ENCODE measurements around the gene ZSCAN20. TPM values are rescaled to one million over a fixed set of nuclear protein-coding genes. Genes with fewer than 3 reads are reported as not detected.

The ZSCAN20 gene
- total RNA-seq, 6 experiments from 2014 or later: 0.81 to 2.7 (median 1.4) TPM

Other genes starting within 250 kb of the ZSCAN20 start
- gene ZNF362, start 216.2 kb upstream of the ZSCAN20 start, total RNA-seq: 1 to 10 TPM; 3.4 to 8.4 (median 7.0) TPM
- not detected for gene A3GALT2, start 151.5 kb upstream of the ZSCAN20 start, total RNA-seq
- gene PHC2, start 41.5 kb upstream of the ZSCAN20 start, total RNA-seq: 10 to 100 TPM; 49.3 to 86.5 (median 66.8) TPM